GM21717 (cell line): ENCODE measurements around the gene CCR6.

Experiments
- ATAC-seq: cut with Tn5 transposase; IDR thresholded peaks from one replicate; pipeline ENCODE4 v1.9.1; 2021; ENCODE audit warnings: mild to moderate bottlenecking, moderate library complexity; ENCODE audit not compliant: unreplicated experiment

Gene CCR6

GRCh38 chr6:167119670-167120582 lies 3.0 kb upstream of the CCR6 start:
- no peak for ATAC-seq

DNA sequence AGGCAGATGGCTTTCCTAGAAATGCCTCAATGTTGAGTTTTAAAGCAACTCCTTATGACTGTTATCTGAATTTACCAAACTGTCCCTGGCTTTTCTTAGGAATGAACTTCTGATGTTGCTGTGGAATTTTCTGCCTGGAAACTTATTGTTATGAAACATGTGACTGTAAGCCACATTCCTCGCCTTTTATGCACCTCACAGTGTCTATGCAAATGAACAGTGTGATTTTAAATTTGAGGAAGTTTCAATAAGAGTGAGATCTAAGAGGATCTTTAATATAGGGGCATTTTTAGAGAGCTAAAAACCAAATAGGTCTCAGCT lies 2.4 kb upstream of the CCR6 start:
- no peak for ATAC-seq

GRCh38 chr6:167121335-167121841 lies 1.5 kb upstream of the CCR6 start:
- no peak for ATAC-seq

DNA sequence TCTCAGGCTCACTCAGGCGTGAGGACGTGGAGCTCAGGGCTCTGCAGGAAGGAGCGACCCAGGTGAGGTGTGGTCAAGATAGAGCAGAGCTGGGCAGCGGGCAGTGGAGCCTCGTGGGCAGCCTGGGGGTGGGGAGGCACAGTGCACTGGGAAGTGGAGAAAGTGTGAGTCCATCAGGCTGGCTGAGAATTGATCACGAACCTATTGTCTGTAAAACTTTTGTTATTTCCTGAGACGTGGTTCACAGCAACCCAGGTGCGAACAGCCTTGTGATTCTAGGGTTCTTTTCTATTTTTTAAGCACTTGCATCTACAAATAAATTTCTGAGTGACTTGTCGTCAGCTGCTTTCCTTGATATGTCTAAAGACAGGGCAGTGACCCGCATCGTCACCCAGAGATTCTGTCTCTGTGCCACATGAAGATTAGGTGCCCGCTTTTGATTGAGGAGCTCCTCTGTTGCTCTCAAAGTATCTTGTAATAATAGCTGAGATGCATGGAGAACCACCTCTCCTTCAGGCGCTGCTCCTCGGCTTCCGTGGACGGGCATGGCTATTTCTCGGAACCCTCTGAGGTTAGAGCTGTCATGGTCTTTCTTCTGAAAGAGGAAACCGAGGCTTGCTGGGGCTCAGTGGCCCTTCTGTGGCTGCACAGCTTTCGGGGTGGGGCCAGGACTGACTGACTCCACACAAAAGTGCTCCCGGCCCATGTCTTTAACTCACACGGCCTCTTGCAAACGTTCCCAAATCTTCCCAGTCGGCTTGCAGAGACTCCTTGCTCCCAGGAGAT lies 662 bp upstream of the CCR6 start:
- no peak for ATAC-seq

DNA sequence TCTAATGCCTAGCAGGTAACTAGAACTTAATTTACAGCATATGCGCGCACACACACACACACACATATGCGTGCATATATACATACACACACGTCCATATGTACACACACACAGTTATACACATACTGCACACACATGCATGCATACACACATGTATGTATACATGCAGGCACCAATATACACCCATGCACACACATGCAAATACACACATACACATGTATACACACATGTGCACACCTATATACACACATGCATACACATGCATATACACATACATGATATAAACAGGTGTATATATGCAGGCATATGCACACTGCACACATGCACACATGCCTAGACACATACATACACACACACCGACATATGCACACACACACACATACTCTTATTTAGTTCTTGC lies 1.9 kb downstream of the CCR6 start:
- ATAC-seq, result no peak

GRCh38 chr6:167125410-167125809 lies 2.5 kb downstream of the CCR6 start:
- no peak for ATAC-seq

DNA sequence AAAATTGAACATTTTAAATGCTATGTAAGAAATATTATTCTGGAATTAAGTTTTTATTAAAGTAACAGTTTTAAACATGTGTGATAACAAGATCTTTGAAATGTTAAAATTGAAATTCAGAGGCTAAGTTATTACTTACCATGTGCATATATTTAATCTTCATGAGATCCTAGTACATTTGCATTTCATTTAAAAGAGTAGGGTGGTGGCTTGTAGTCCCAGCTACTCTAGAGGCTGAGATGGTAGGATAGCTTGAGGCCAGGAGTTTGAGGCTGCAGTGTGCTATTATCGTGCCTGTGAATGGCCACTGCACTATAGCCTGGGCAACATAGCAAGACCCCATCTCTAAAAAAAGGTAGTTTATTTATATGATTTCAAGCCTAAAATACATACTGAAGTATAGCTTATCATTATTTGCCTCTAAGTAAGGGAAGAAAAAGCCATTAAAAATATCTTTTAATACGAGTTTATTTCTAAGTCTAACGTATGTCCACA lies 3.0 kb downstream of the CCR6 start:
- no peak for ATAC-seq

DNA sequence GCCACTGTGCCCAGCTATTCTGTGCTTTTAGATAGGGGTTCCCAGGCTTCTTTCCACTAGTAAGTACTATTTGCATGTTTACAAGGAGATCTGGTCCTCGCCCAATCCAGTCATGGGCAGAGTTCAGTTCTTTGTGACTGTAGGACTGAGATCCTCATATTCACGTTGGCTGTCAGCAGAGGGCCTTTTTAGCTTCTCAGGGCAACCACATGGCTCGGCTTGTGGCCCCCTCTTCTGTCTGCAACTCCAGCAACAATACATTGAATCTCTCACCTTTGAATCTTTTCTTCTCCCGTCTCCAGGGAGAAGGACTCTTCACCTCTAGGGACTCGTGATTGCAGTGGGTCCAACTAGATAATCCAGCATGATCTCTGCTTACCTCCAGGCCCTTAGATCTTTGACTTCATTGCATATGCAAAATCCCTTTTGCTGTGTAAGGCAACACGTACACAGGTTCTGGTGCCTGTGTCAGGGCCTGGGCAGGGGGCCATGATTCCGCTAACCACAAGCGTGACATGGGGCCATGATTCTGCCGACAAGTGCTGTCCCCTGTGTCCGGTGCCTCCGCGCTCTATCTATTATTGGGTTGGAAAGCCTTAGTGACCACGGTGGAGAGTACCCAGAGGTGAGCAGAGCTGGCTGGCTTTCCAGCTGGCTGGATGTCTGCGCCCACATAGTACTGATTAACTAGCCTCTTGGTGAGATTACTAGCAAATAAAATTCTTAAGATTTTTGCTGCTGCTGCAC lies 5.1 kb downstream of the CCR6 start:
- ATAC-seq, result no peak

- ATAC-seq, result no peak
Measured at GRCh38 chr6:167129159-167129558, 6.3 kb downstream of the CCR6 start.

GRCh38 chr6:167129562-167129961 lies 6.7 kb downstream of the CCR6 start:
- no peak for ATAC-seq

DNA sequence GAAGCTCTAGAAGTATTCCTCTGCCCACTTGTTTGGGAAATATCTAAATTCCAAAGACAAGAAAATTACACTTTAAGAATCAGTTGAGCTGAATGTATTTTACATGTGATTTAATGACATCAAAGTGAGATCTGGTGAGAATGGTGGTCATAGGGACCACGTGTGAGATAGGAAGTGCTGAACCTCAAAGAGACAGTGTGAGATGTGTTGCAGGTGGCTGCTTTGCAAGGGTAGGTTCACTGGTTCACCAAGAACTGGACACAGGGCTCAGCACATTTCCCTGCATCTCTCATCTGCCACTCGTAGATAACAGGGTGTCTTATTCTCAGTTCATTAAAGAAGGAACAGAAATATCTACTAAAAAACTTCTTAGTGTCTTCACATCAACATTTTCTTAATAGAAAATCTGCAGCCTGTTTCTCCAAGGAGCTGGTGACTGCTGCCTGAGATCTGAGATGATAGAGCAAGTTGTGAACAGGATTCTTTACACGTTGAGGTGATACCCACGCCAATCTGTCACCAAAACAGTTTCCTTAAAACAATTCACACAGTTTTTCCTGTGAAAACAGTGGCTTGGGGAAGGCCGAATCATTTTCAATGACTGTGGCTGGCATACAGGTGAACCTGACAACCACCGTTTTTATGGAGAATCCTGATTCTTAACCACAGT lies 7.2 kb downstream of the CCR6 start:
- ATAC-seq, result no peak

DNA sequence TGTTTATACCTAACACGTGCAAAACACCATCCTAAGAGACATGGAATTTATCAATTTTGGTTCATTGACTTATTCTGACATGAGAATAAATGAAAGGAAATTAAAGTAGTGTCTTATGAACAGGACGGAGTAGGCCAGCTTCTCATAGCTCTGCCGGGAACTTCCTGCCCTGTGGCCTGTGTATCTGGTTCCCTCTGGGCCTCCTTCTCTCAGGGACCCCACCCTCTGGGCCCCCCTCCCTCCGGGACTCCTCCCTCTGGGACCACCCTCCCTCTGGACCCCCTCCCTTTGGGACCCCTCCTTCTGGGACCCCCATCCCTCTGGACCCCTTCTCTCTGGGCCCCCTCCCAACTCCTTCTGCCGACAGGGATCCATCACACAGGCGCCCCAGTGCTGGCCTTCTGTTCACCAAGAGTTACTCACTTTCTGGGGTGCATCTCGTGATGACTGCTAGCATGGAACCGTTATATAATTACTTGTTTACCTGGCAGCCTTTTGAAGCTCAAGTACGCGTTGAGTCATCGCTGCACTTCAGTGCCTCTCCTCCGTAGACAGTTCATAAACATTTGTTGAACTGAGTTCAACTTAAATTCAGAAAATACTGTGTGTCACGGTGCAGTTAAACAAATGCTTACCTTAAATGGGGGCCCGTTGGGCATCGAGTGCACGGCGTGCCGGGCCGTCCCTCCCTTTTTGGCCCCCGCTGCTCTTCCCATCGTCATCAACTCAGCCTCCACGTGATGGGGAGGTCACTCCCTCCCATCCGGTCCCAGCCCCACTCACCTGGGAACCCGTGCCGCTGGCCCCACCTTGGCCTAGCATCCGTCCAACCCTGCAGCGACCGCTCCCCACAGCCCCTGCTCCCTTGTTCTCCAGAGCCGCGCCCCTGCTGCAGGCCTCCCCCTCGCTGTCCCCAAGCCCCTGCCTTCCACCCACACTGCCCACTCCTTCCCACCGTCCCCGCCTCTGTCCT lies 8.1 kb downstream of the CCR6 start:
- ATAC-seq, result no peak

DNA sequence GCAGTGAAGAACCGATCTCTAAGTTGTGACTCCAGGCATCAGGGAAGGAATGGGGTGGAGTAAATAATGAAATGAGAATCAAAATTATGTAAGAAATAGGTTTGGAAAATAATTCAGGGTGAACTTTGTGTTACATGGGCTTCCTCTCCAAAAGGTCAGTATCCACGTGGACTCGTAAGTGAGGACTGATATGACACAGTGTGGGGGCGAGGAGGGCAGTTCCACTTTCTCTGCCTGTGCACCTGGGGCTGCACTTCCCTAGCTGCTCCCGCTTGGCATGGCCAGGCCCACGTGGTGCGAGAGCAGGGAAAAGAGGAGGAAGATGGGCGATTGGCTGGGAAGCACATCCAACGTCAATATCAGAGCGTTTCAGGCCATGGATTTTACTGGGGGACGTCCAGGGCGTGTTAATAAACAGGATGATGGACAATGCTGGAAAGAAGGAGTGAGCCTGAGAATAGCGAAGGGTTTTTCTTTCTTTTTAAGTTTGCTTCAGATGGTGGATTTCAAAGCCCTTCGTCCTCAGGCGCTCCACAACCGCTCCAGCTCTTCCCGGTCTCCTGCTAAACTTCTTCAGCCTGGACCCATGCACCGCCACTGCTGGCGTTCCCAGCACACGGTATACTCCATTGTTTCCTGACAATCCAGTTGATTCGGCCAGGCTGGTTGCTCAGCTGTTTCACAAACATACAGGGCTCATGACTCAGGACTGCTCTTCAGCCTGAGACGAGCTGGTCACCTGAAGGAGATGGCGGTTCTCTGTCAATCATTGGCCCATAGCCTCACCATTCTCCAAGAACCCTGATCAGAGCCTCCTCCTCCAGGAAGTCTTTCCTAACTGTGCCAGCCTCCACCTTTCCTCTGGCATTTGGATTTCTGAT lies 11.8 kb downstream of the CCR6 start:
- ATAC-seq, result no peak

DNA sequence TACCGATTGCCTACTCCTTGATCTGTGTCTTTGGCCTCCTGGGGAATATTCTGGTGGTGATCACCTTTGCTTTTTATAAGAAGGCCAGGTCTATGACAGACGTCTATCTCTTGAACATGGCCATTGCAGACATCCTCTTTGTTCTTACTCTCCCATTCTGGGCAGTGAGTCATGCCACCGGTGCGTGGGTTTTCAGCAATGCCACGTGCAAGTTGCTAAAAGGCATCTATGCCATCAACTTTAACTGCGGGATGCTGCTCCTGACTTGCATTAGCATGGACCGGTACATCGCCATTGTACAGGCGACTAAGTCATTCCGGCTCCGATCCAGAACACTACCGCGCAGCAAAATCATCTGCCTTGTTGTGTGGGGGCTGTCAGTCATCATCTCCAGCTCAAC lies 13.5 kb downstream of the CCR6 start:
- ATAC-seq, result no peak

- ATAC-seq, result no peak
Measured at GRCh38 chr6:167137081-167137480, 14.2 kb downstream of the CCR6 start.

DNA sequence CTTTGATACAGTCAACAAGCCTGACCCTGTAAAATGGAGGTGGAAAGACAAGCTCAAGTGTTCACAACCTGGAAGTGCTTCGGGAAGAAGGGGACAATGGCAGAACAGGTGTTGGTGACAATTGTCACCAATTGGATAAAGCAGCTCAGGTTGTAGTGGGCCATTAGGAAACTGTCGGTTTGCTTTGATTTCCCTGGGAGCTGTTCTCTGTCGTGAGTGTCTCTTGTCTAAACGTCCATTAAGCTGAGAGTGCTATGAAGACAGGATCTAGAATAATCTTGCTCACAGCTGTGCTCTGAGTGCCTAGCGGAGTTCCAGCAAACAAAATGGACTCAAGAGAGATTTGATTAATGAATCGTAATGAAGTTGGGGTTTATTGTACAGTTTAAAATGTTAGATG lies 15.0 kb downstream of the CCR6 start:
- no peak for ATAC-seq

DNA sequence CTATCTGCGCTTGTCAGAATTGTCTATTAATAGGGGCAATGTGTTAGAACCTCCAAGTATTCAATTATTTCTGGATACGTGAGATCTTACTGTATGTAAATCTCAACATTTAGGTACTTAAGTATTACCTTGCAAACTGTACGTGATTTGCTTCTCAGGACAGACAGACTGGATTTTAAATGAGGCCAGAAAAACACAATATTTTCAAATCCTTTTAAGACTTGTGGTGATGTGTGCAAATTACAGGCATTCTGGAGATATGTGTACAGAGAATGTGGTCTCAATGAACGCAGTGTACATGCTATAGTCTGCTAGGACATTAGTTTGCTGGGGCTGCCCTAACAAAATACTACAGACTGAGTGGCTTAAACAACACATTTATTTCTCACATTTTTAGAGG lies 16.9 kb downstream of the CCR6 start:
- no peak for ATAC-seq
